Panc1 (cell line): Measurements from ENCODE around the gene PPP1R3E. TPM values are rescaled to one million over a fixed set of nuclear protein-coding genes. Genes with fewer than 3 reads are reported as not detected.

Experiments used
- ATAC-seq: fragments of 200-7000 bp; cut with Tn5 transposase; 2 replicates; pipeline ENCODE4 v1.9.1; 2020; ENCODE audit warnings: mild to moderate bottlenecking, moderate library complexity
- BruUV-seq: library from RNA; stranded (reverse); fragments of 400-500 nt; replicated peaks from 2 replicates; lab custom pipeline; 2021; lab: Mats Ljungman, UMichigan
- CTCF ChIA-PET: fragments of 300-600 bp; sonication (Branson Sonifier 250); formaldehyde crosslinking; loops from one replicate; lab custom pipeline; 2022; ENCODE audit warnings: antibody characterized with exemption; lab: Charles Lee
- POLR2A ChIA-PET: fragments of 300-600 bp; sonication (Branson Sonifier 250); formaldehyde crosslinking; loops from one replicate; lab custom pipeline; 2022; ENCODE audit warnings: antibody characterized with exemption; lab: Charles Lee
- DNase-seq: peaks from one replicate; pipeline ENCODE4 v3.0.0-alpha.2; 2010; ENCODE audit warnings: low read depth, low spot score
- H3K27ac ChIP-seq: 2 replicates; pipeline ENCODE4 v1.5.1; 2011; ENCODE audit warnings: mild to moderate bottlenecking, low read length, inconsistent platforms
- H3K27me3 ChIP-seq: fragments of 200-500 bp; sonication (Bioruptor generic); 2 replicates; pipeline ENCODE4 v1.6.0; 2014; ENCODE audit warnings: low read length, inconsistent platforms; ENCODE audit not compliant: control insufficient read depth, insufficient read depth
- H3K36me3 ChIP-seq: fragments of 200-500 bp; sonication (Bioruptor generic); 2 replicates; pipeline ENCODE4 v1.5.1; 2014; ENCODE audit warnings: inconsistent platforms, mild to moderate bottlenecking, low read length, moderate library complexity; ENCODE audit not compliant: control insufficient read depth, insufficient read depth
- H3K4me1 ChIP-seq: 2 replicates; pipeline ENCODE4 v1.5.1; 2011; ENCODE audit warnings: inconsistent platforms, mild to moderate bottlenecking, low read length, moderate library complexity; ENCODE audit not compliant: control insufficient read depth, insufficient read depth
- H3K4me3 ChIP-seq, 2 experiments: 2 replicates each; pipeline ENCODE4 v1.5.1; 2011 to 2012; ENCODE audit warnings: low read depth in 2 of 2, low read length in 2 of 2, mild to moderate bottlenecking in 2 of 2, inconsistent platforms in 1 of 2, moderate library complexity in 1 of 2
- H3K9me3 ChIP-seq: fragments of 200-500 bp; sonication (Bioruptor generic); 2 replicates; pipeline ENCODE4 v1.5.1; 2014; ENCODE audit warnings: low read depth, mild to moderate bottlenecking, inconsistent platforms, low read length, moderate library complexity; ENCODE audit not compliant: control insufficient read depth, insufficient read depth
- CTCF ChIP-seq: fragments of 450-650 bp; IDR thresholded peaks from 2 replicates; pipeline ENCODE4 v1.5.1; 2017; ENCODE audit warnings: mild to moderate bottlenecking
- POLR2AphosphoS5 ChIP-seq: IDR thresholded peaks from 2 replicates; pipeline ENCODE4 v1.6.1; 2012; ENCODE audit warnings: mild to moderate bottlenecking, low read depth, low read length, moderate library complexity
- REST ChIP-seq, 2 experiments: IDR thresholded peaks; 2 replicates each; pipeline ENCODE4 v1.6.1; 2011 to 2012; ENCODE audit warnings: low read depth in 2 of 2, control low read depth in 1 of 2, low read length in 1 of 2, mild to moderate bottlenecking in 1 of 2, moderate library complexity in 1 of 2; ENCODE audit not compliant: insufficient read depth in 1 of 2
- SIN3A ChIP-seq: IDR thresholded peaks from 2 replicates; pipeline ENCODE4 v1.6.1; 2012; ENCODE audit warnings: low read depth, mild to moderate bottlenecking, low read length, moderate library complexity, borderline replicate concordance; ENCODE audit not compliant: insufficient read depth
- TCF7L2 ChIP-seq: IDR thresholded peaks from 2 replicates; pipeline ENCODE4 v1.6.1; 2011; ENCODE audit warnings: mild to moderate bottlenecking, low read depth, low read length, inconsistent platforms
- in situ Hi-C: cut with HindIII; loops from 2 replicates; pipeline ENCODE4 v1.10.0; 2016; ENCODE audit warnings: low sequenced_read_pairs, low pct_unique_long_range_greater_than_20kb
- intact Hi-C: fragments of 100-400 bp; cut with micrococcal nuclease; formaldehyde crosslinking; loops from one replicate; pipeline ENCODE4 v1.10.0; 2022; ENCODE audit not compliant: unreplicated experiment
- total RNA-seq: library from RNA; stranded (reverse); gene quantifications from one replicate; pipeline ENCODE4 v1.2.1, GENCODE V29; 2021; ENCODE audit not compliant: unreplicated experiment

PPP1R3E gene
- total RNA-seq, 1 experiment from 2014 or later = 8.8 TPM

GRCh38 chr14:23252006-23252405, 50.7 kb downstream of the PPP1R3E start:
- ChIA-PET POLR2A (no interaction called here), CTCF (no interaction called here)
- BruUV-seq = no TSS peak
- no peaks in the 10 kb centered on the region for H3K36me3 ChIP-seq
- in situ Hi-C loops (no loop called here), intact Hi-C loops (no loop called here)
- H3K4me3 ChIP-seq = no peak overlapping the region
- no peak for DNase-seq
- no peak for ATAC-seq
- H3K4me1 ChIP-seq = no peaks in the 10 kb centered on the region
- H3K27me3 ChIP-seq = peaks cover 5% of the 10 kb centered on the region; the same call in 1 of the 2 replicates
- no peaks in the 10 kb centered on the region for H3K9me3 ChIP-seq
- TF ChIP-seq POLR2AphosphoS5 = no peak
- no peak for TF ChIP-seq REST (IDR thresholded peaks at IDR 0.05; ENCODE audit: insufficient read depth in 1 of 2, low read depth in 2 of 2, low read length in 1 of 2)
- TF ChIP-seq TCF7L2 = no peak
- no peak for TF ChIP-seq SIN3A
- no peak for TF ChIP-seq CTCF
- no peak overlapping the region for H3K27ac ChIP-seq

- intact Hi-C loops = no loop called here
- ChIA-PET CTCF (no interaction called here), POLR2A (no interaction called here)
- Histone ChIP-seq H3K27ac (no peak overlapping the region), H3K27me3 (peaks cover 5% of the 10 kb centered on the region; the same call in 1 of the 2 replicates), H3K4me3 (no peak overlapping the region), H3K4me1 (no peaks in the 10 kb centered on the region), H3K9me3 (no peaks in the 10 kb centered on the region), H3K36me3 (no peaks in the 10 kb centered on the region)
- TF ChIP-seq REST (IDR thresholded peaks at IDR 0.05; ENCODE audit: insufficient read depth in 1 of 2, low read depth in 2 of 2, low read length in 1 of 2) (no peak), CTCF (no peak), POLR2AphosphoS5 (no peak), SIN3A (no peak), TCF7L2 (no peak)
- BruUV-seq = no TSS peak
- DNase-seq (no peak), ATAC-seq (no peak)
- in situ Hi-C loops = no loop called here
These were observed 52.8 kb downstream of the PPP1R3E start for GRCh38 chr14:23249824-23250223.
